K562 (cell line): Measurements from ENCODE around the gene CDKN2C. TPM values are rescaled to one million over a fixed set of nuclear protein-coding genes. Genes with fewer than 3 reads are reported as not detected.

Source experiments
- HCFC1 ChIP-seq: IDR thresholded peaks from 2 replicates; pipeline ENCODE4 v1.6.1; 2012; ENCODE audit warnings: low read depth, low read length, improper control_type of control experiment
- MYNN ChIP-seq, 2 experiments: sonication (generic); formaldehyde crosslinking in 1 of 2; IDR thresholded peaks; 2 replicates each; pipeline versions ENCODE4 v1.5.0 to v1.6.1; 2016 to 2020; ENCODE audit warnings: antibody characterized with exemption in 1 of 2, missing genetic modification reagents in 1 of 2
- POLR3A ChIP-seq: IDR thresholded peaks from 2 replicates; pipeline ENCODE4 v1.6.1; 2011; ENCODE audit warnings: borderline replicate concordance, mild to moderate bottlenecking, moderate library complexity; ENCODE audit not compliant: insufficient read length, insufficient read depth; ENCODE audit errors: extremely low read depth
- POU5F1 ChIP-seq: fragments of 150-350 bp; IDR thresholded peaks from 2 replicates; pipeline ENCODE4 v1.6.1; 2014; ENCODE audit warnings: borderline replicate concordance, low read length, low read depth, mild to moderate bottlenecking; ENCODE audit not compliant: partially characterized antibody
- RFX5 ChIP-seq: IDR thresholded peaks from 2 replicates; pipeline ENCODE4 v1.6.1; 2011; ENCODE audit warnings: low read depth, mild to moderate bottlenecking, improper control_type of control experiment, low read length
- ZBED1 ChIP-seq: IDR thresholded peaks from 2 replicates; pipeline ENCODE4 v1.6.1; 2014
- polyA plus RNA-seq, 8 experiments: library from polyadenylated mRNA; depleted of rRNA in 4 of 8; stranded (reverse) in 5 of 8; unstranded in 3 of 8; fragments of >200 nt; fragmentation: Nextera tagmentation in 2 of 8; fragmentation: Illumina TruSeq in 1 of 8; extraction: Ambion mirVana in 2 of 8; extraction: Trizol in 1 of 8; gene quantifications; 2 replicates each; pipeline versions ENCODE4 v1.2.1 to v1.2.3, GENCODE V29; 2011 to 2014; ENCODE audit warnings: inconsistent platforms in 1 of 8, missing spikeins in 1 of 8
- total RNA-seq, 7 experiments: library from RNA; depleted of rRNA in 6 of 7; stranded (reverse); fragments of >200 nt in 6 of 7; fragmentation: Illumina TruSeq in 2 of 7; extraction: Trizol in 2 of 7; gene quantifications; 2 replicates each; pipeline versions ENCODE4 v1.2.1 to v1.2.3, GENCODE V29; 2011 to 2021; ENCODE audit warnings: low replicate concordance in 1 of 7
- TF ChIP-seq, protein P1 (sequence below): fragments of 200-800 bp; sonication (Bioruptor generic); IDR thresholded peaks from 2 replicates; pipeline ENCODE4 v1.6.1; 2016; ENCODE audit warnings: missing genetic modification characterization, missing compliant biosample characterization
- TF ChIP-seq, protein P2 (sequence below), 2 experiments: fragments of 450-650 bp in 1 of 2; sonication (generic) in 1 of 2; formaldehyde crosslinking in 1 of 2; IDR thresholded peaks; 2 replicates each; pipeline versions ENCODE4 v1.7.1 to v1.9.0; 2016 to 2022; ENCODE audit warnings: inconsistent platforms in 1 of 2, mild to moderate bottlenecking in 1 of 2, missing genetic modification reagents in 1 of 2
- TF ChIP-seq, protein P3 (sequence below): sonication (generic); formaldehyde crosslinking; IDR thresholded peaks from 2 replicates; pipeline ENCODE4 v1.5.0; 2020; ENCODE audit warnings: missing genetic modification reagents
- TF ChIP-seq, protein P4 (sequence below): sonication (generic); formaldehyde crosslinking; IDR thresholded peaks from 2 replicates; pipeline ENCODE4 v1.9.0; 2022; ENCODE audit warnings: mild to moderate bottlenecking, missing genetic modification reagents

CDKN2C gene
- total and polyA plus RNA-seq, 9 of the 15 experiments (the other 6 are each of a cell fraction or from before 2014, with no cell fraction given): 11.9 to 74.3 (median 45.9) TPM

DNA sequence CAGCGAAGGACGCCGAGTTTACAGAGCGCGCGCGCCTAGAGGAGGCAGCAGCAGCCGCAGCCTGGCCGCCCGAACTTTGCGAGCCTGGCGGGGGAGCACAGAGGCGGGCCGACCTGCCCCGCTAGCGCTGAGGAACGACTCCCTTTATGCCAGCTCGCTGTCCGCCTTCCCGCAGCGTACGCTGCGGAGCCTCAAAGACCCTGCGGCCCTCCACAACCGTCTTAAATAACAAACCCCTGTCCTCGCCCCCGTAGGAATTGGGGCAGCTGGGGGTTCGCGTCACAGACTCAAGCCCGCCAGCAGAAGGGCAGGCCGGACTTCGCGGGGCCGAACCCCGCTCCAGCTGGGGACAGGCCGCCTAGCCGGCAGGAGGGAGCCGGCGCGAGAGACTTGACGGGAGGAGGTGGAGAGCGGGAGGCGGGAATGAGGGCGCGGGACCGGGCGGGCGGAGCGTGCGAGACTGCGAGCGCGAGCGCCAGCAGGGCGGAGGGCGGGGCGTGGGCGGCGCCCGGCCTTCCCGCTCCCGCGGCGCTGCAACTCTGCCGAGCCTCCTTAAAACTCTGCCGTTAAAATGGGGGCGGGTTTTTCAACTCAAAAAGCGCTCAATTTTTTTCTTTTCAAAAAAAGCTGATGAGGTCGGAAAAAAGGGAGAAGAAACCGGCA is 1.8 kb upstream of the CDKN2C start (continued):
- TF ChIP-seq, protein P1, sequence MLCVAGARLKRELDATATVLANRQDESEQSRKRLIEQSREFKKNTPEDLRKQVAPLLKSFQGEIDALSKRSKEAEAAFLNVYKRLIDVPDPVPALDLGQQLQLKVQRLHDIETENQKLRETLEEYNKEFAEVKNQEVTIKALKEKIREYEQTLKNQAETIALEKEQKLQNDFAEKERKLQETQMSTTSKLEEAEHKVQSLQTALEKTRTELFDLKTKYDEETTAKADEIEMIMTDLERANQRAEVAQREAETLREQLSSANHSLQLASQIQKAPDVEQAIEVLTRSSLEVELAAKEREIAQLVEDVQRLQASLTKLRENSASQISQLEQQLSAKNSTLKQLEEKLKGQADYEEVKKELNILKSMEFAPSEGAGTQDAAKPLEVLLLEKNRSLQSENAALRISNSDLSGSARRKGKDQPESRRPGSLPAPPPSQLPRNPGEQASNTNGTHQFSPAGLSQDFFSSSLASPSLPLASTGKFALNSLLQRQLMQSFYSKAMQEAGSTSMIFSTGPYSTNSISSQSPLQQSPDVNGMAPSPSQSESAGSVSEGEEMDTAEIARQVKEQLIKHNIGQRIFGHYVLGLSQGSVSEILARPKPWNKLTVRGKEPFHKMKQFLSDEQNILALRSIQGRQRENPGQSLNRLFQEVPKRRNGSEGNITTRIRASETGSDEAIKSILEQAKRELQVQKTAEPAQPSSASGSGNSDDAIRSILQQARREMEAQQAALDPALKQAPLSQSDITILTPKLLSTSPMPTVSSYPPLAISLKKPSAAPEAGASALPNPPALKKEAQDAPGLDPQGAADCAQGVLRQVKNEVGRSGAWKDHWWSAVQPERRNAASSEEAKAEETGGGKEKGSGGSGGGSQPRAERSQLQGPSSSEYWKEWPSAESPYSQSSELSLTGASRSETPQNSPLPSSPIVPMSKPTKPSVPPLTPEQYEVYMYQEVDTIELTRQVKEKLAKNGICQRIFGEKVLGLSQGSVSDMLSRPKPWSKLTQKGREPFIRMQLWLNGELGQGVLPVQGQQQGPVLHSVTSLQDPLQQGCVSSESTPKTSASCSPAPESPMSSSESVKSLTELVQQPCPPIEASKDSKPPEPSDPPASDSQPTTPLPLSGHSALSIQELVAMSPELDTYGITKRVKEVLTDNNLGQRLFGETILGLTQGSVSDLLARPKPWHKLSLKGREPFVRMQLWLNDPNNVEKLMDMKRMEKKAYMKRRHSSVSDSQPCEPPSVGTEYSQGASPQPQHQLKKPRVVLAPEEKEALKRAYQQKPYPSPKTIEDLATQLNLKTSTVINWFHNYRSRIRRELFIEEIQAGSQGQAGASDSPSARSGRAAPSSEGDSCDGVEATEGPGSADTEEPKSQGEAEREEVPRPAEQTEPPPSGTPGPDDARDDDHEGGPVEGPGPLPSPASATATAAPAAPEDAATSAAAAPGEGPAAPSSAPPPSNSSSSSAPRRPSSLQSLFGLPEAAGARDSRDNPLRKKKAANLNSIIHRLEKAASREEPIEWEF (CRISPR knock-in tag): peak; percentile 35; the same call in 1 of the 2 replicates
- TF ChIP-seq POU5F1: no peak
- TF ChIP-seq HCFC1: no peak
- no peak for TF ChIP-seq RFX5
- TF ChIP-seq MYNN (IDR thresholded peaks at IDR 0.05): no peak; the same call in 1 of the 2 replicates
- no peak for TF ChIP-seq MYNN (CRISPR knock-in tag; IDR thresholded peaks at IDR 0.05)
- TF ChIP-seq, protein P2, sequence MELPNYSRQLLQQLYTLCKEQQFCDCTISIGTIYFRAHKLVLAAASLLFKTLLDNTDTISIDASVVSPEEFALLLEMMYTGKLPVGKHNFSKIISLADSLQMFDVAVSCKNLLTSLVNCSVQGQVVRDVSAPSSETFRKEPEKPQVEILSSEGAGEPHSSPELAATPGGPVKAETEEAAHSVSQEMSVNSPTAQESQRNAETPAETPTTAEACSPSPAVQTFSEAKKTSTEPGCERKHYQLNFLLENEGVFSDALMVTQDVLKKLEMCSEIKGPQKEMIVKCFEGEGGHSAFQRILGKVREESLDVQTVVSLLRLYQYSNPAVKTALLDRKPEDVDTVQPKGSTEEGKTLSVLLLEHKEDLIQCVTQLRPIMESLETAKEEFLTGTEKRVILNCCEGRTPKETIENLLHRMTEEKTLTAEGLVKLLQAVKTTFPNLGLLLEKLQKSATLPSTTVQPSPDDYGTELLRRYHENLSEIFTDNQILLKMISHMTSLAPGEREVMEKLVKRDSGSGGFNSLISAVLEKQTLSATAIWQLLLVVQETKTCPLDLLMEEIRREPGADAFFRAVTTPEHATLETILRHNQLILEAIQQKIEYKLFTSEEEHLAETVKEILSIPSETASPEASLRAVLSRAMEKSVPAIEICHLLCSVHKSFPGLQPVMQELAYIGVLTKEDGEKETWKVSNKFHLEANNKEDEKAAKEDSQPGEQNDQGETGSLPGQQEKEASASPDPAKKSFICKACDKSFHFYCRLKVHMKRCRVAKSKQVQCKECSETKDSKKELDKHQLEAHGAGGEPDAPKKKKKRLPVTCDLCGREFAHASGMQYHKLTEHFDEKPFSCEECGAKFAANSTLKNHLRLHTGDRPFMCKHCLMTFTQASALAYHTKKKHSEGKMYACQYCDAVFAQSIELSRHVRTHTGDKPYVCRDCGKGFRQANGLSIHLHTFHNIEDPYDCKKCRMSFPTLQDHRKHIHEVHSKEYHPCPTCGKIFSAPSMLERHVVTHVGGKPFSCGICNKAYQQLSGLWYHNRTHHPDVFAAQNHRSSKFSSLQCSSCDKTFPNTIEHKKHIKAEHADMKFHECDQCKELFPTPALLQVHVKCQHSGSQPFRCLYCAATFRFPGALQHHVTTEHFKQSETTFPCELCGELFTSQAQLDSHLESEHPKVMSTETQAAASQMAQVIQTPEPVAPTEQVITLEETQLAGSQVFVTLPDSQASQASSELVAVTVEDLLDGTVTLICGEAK (IDR thresholded peaks at IDR 0.05): no peak
- TF ChIP-seq, protein P2 (CRISPR knock-in tag; IDR thresholded peaks at IDR 0.05): no peak
- TF ChIP-seq, protein P3, sequence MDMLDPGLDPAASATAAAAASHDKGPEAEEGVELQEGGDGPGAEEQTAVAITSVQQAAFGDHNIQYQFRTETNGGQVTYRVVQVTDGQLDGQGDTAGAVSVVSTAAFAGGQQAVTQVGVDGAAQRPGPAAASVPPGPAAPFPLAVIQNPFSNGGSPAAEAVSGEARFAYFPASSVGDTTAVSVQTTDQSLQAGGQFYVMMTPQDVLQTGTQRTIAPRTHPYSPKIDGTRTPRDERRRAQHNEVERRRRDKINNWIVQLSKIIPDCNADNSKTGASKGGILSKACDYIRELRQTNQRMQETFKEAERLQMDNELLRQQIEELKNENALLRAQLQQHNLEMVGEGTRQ: no peak
- TF ChIP-seq, protein P4, sequence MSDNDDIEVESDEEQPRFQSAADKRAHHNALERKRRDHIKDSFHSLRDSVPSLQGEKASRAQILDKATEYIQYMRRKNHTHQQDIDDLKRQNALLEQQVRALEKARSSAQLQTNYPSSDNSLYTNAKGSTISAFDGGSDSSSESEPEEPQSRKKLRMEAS (CRISPR knock-in tag): peak; percentile 71; the same call in 1 of the 2 replicates
- no peak for TF ChIP-seq POLR3A
- peak; percentile 45; the same call in 1 of the 2 replicates for TF ChIP-seq ZBED1
